Neural cell (in vitro differentiated cells): ENCODE results near the gene GRIPAP1.

Experiments used
- CTCF ChIP-seq: fragments of 450-650 bp; IDR thresholded peaks from 2 replicates; pipeline ENCODE4 v1.5.1; 2014; ENCODE audit warnings: antibody characterized with exemption, mild to moderate bottlenecking, moderate library complexity; ENCODE audit not compliant: poor library complexity, severe bottlenecking
- EZH2 ChIP-seq: fragments of 200-600, 300-800 bp; shearing (Covaris generic), sonication (generic); IDR thresholded peaks from 2 replicates; pipeline ENCODE4 v1.6.1; 2014; ENCODE audit warnings: antibody characterized with exemption, low read length, borderline replicate concordance, mild to moderate bottlenecking; ENCODE audit not compliant: insufficient read depth, poor library complexity, severe bottlenecking
- MXI1 ChIP-seq: fragments of 450-650 bp; conservative IDR thresholded peaks from 2 replicates; pipeline ENCODE4 v1.6.1; 2014; ENCODE audit warnings: antibody characterized with exemption, mild to moderate bottlenecking; ENCODE audit not compliant: poor library complexity, severe bottlenecking
- POLR2AphosphoS5 ChIP-seq: IDR thresholded peaks from 2 replicates; pipeline ENCODE4 v1.6.1; 2012
- TAF1 ChIP-seq: IDR thresholded peaks from 2 replicates; pipeline ENCODE4 v1.6.1; 2012; ENCODE audit warnings: low read depth

GRCh38 chrX:48969471-48969870 lies 32.6 kb downstream of the GRIPAP1 start:
- TF ChIP-seq EZH2 (no peak), MXI1 (no peak), POLR2AphosphoS5 (no peak), CTCF (no peak), TAF1 (no peak)
